Stimulated activated effector memory CD8-positive, alpha-beta T cell treated with anti-CD3 and anti-CD28 coated beads, Interleukin-12 subunit alpha, Interleukin-12 subunit beta, amount 100 ng/mL, for 72 hours (primary cell): ENCODE measurements around the gene WDR7.
A peak's percentile ranks its signal among the peaks of the same experiment; 100 is the strongest.

Experiments
- ATAC-seq: fragments of 150-1000 bp; cut with Tn5 transposase; 2 replicates; pipeline ENCODE4 v1.10.0; 2021
- DNase-seq, 2 donors: peaks; one replicate each; pipeline ENCODE4 v3.0.0; 2021 to 2022; ENCODE audit warnings: low spot score in 2 of 2
- H3K27ac Mint-ChIP-seq: one replicate; pipeline ENCODE4 v1.8.0; 2022; ENCODE audit warnings: mild to moderate bottlenecking, mixed read lengths
- H3K36me3 Mint-ChIP-seq: one replicate; pipeline ENCODE4 v1.8.0; 2022; ENCODE audit warnings: mild to moderate bottlenecking, mixed read lengths
- H3K4me1 Mint-ChIP-seq: one replicate; pipeline ENCODE4 v1.8.0; 2022; ENCODE audit warnings: mixed read lengths
- H3K4me3 Mint-ChIP-seq: one replicate; pipeline ENCODE4 v1.8.0; 2022; ENCODE audit warnings: mild to moderate bottlenecking, mixed read lengths
- H3K9me3 Mint-ChIP-seq: one replicate; pipeline ENCODE4 v1.8.0; 2022; ENCODE audit warnings: mixed read lengths

The WDR7 gene

GRCh38 chr18:56672981-56673380 lies 21.8 kb downstream of the WDR7 start:
- peaks cover 4% of the 10 kb centered on the region for H3K9me3 Mint-ChIP-seq
- peaks cover 20% of the 10 kb centered on the region for H3K4me1 Mint-ChIP-seq
- no peak for DNase-seq
- no peak for ATAC-seq
- no peak overlapping the region for H3K27ac Mint-ChIP-seq
- H3K36me3 Mint-ChIP-seq, result peaks cover 25% of the 10 kb centered on the region
- H3K4me3 Mint-ChIP-seq, result no peak overlapping the region

DNA sequence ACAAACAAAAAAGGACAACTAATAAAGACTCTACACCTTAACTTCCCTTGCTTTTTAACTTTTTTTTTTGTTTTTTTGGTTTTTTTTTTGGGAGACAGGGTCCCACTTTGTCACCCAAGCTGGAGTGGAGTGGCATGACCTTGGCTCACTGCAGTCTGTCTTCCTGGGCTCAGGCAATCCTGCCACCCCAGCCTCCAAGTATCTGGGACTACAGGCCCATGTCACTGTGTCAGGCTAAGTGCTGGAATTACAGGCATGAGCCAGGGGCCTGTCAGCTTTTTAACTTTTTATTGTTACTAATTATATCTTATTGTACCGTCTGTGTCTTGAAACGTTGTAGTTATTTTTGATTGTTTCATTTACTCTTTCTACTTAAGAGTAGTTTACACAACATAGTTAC lies 25.5 kb downstream of the WDR7 start:
- DNase-seq, result no peak
- Mint-ChIP-seq H3K9me3 (peaks cover 4% of the 10 kb centered on the region), H3K36me3 (peaks cover 25% of the 10 kb centered on the region), H3K27ac (no peak overlapping the region), H3K4me1 (peaks cover under 1% of the 10 kb centered on the region), H3K4me3 (no peak overlapping the region)
- ATAC-seq, result no peak

DNA sequence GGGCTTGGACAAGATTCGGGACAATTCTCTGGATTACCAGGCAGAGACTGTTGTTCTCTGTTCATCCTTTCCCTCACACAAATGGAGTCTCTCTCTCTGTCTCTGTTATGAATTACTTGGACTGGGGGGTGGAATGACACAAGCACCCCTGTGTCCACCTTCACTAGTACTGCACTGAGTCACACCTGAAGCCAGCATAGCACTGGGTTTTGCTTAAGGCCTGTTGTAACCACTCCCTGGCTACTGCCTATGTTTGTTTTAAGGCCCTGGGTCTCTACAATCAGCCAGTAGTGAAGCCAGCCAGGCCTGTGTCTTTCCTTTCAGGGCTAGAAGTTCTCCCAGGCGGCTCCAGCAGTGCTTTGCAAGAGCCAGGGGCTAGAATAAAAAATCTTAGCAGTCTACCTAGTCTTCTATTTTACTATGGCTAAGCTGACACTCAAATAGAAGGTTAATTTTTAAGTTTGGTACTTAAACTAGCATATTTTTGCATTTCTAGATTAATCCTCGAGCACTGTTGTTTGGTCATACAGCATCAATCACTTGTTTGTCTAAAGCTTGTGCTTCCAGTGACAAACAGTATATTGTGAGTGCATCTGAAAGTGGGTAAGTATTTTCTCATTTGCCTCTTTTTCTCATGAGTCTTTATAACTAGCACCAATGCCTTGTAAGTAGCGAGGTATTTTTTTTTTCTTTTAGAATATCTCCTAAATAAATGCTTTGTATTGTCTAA lies 27.8 kb downstream of the WDR7 start:
- Mint-ChIP-seq H3K4me1 (no peaks in the 10 kb centered on the region), H3K9me3 (peaks cover 4% of the 10 kb centered on the region), H3K27ac (no peak overlapping the region), H3K4me3 (no peak overlapping the region), H3K36me3 (peaks cover 12% of the 10 kb centered on the region)
- DNase-seq, result no peak
- no peak for ATAC-seq

- H3K4me3 Mint-ChIP-seq, result no peak overlapping the region
These were observed 33.1 kb downstream of the WDR7 start for GRCh38 chr18:56684277-56684676.

GRCh38 chr18:56691530-56691929 lies 40.4 kb downstream of the WDR7 start:
- DNase-seq, result no peak
- no peaks in the 10 kb centered on the region for H3K9me3 Mint-ChIP-seq
- ATAC-seq, result no peak
- H3K27ac Mint-ChIP-seq, result no peak overlapping the region
- H3K36me3 Mint-ChIP-seq, result peaks cover 54% of the 10 kb centered on the region
- no peaks in the 10 kb centered on the region for H3K4me1 Mint-ChIP-seq
- H3K4me3 Mint-ChIP-seq, result no peak overlapping the region

More at GRCh38 chr18:56684277-56684676, 33.1 kb downstream of the WDR7 start:
- H3K27ac Mint-ChIP-seq, result no peak overlapping the region
- peaks cover 35% of the 10 kb centered on the region for H3K36me3 Mint-ChIP-seq
- H3K4me1 Mint-ChIP-seq, result no peaks in the 10 kb centered on the region
- DNase-seq (no peak), ATAC-seq (no peak)
- H3K9me3 Mint-ChIP-seq, result no peaks in the 10 kb centered on the region

DNA sequence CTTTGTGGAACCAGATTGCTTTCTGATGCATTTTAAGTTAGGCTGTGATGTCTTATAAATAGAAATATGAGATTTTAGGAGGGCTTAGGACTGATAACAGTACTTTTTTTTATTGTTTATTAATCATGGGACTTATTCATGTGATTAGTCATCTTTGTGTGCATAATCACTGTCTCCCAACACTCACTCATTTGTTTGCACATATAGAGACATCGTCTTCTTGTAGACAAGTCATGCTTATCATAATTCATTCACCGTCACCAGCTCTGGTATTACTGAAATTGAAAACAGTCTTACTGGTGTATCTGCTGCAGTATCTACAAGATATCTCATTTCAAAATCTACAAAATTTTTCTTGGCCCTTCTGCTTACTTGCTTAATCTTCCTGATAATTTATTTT lies 45.8 kb downstream of the WDR7 start:
- DNase-seq (no peak), ATAC-seq (peak; percentile 48)
- no peak overlapping the region for H3K4me3 Mint-ChIP-seq
- H3K36me3 Mint-ChIP-seq, result peaks cover 34% of the 10 kb centered on the region
- no peaks in the 10 kb centered on the region for H3K4me1 Mint-ChIP-seq
- no peak overlapping the region for H3K27ac Mint-ChIP-seq
- no peaks in the 10 kb centered on the region for H3K9me3 Mint-ChIP-seq

DNA sequence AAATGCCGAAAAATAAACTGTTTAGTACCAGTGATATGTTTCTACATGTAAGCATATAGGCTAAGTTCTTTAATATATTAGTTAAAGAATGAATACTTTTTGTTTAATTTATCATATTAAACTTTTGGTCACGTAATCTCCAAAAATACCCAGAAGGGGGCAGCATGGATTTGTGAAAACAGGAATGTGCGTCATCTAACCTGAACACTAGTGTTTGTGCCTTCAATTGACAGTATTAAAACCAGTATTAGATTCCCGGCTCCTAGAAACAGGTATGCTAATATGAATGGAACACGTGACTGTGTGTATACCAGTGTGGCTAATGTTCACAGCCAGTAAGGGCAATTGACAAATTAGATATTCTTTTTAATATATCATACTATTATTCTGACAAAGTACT lies 51.8 kb downstream of the WDR7 start:
- peaks cover under 1% of the 10 kb centered on the region for H3K4me1 Mint-ChIP-seq
- DNase-seq, result no peak

GRCh38 chr18:56709463-56709862 lies 58.3 kb downstream of the WDR7 start:
- ATAC-seq, result peak; percentile 100
- DNase-seq, result no peak
- Mint-ChIP-seq H3K4me1 (peaks cover 6% of the 10 kb centered on the region), H3K4me3 (no peak overlapping the region), H3K36me3 (peaks cover 9% of the 10 kb centered on the region), H3K27ac (no peak overlapping the region), H3K9me3 (no peaks in the 10 kb centered on the region)

More for the DNA sequence above, 51.8 kb downstream of the WDR7 start:
- no peak for ATAC-seq
- Mint-ChIP-seq H3K9me3 (no peaks in the 10 kb centered on the region), H3K36me3 (peaks cover 6% of the 10 kb centered on the region), H3K27ac (no peak overlapping the region), H3K4me3 (no peak overlapping the region)

GRCh38 chr18:56711708-56712445 lies 60.7 kb downstream of the WDR7 start:
- no peak for ATAC-seq

GRCh38 chr18:56712761-56713160 lies 61.6 kb downstream of the WDR7 start:
- Mint-ChIP-seq H3K4me3 (no peak overlapping the region), H3K4me1 (peaks cover 16% of the 10 kb centered on the region), H3K9me3 (no peaks in the 10 kb centered on the region), H3K27ac (no peak overlapping the region), H3K36me3 (peaks cover 5% of the 10 kb centered on the region)
- DNase-seq (no peak), ATAC-seq (no peak)

More at GRCh38 chr18:56711708-56712445, 60.7 kb downstream of the WDR7 start:
- H3K27ac Mint-ChIP-seq, result no peak overlapping the region
- no peak overlapping the region for H3K4me3 Mint-ChIP-seq
- H3K4me1 Mint-ChIP-seq, result peaks cover 11% of the 10 kb centered on the region
- H3K9me3 Mint-ChIP-seq, result no peaks in the 10 kb centered on the region
- H3K36me3 Mint-ChIP-seq, result peaks cover 5% of the 10 kb centered on the region
- DNase-seq, result no peak

- Mint-ChIP-seq H3K4me1 (peaks cover 11% of the 10 kb centered on the region), H3K27ac (no peak overlapping the region), H3K36me3 (peaks cover 13% of the 10 kb centered on the region), H3K4me3 (no peak overlapping the region), H3K9me3 (no peaks in the 10 kb centered on the region)
- DNase-seq (no peak), ATAC-seq (no peak)
These were observed 64.0 kb downstream of the WDR7 start for GRCh38 chr18:56715121-56715520.

DNA sequence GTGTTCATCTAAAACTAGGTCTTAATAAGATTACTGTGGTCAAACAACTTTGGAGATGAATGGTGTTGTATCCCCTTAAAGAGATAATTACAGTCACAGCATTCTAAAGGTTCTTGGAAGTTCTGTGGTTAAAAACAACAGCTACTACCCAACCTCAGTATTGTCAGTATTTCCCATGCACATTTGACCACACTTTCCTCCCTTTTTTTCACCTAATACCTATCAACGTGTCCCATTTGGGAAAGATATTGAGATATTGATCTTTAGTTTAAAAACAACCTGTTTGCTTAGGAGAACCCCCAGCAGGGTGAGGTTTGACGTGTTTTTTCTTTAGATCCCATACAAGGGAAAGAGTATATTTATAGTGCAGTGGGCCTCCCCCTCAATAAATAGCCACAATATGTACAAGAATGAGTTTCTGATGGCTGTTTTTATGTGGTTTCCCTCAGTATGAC lies 65.6 kb downstream of the WDR7 start:
- DNase-seq (no peak), ATAC-seq (peak; percentile 91)
- Mint-ChIP-seq H3K9me3 (no peaks in the 10 kb centered on the region), H3K27ac (no peak overlapping the region), H3K36me3 (peaks cover 13% of the 10 kb centered on the region), H3K4me1 (peaks cover 11% of the 10 kb centered on the region), H3K4me3 (no peak overlapping the region)

- peaks cover 11% of the 10 kb centered on the region for H3K4me1 Mint-ChIP-seq
- H3K36me3 Mint-ChIP-seq, result peaks cover 8% of the 10 kb centered on the region
- no peak overlapping the region for H3K4me3 Mint-ChIP-seq
- ATAC-seq (no peak), DNase-seq (no peak)
- no peak overlapping the region for H3K27ac Mint-ChIP-seq
- no peaks in the 10 kb centered on the region for H3K9me3 Mint-ChIP-seq
These were observed 69.9 kb downstream of the WDR7 start for GRCh38 chr18:56721031-56721430.

- H3K27ac Mint-ChIP-seq, result no peak overlapping the region
- H3K4me1 Mint-ChIP-seq, result peaks cover 10% of the 10 kb centered on the region
- ATAC-seq (no peak), DNase-seq (no peak)
- H3K9me3 Mint-ChIP-seq, result no peaks in the 10 kb centered on the region
- H3K36me3 Mint-ChIP-seq, result peaks cover 8% of the 10 kb centered on the region
- H3K4me3 Mint-ChIP-seq, result no peak overlapping the region
These were observed 70.3 kb downstream of the WDR7 start for GRCh38 chr18:56721491-56721890.

DNA sequence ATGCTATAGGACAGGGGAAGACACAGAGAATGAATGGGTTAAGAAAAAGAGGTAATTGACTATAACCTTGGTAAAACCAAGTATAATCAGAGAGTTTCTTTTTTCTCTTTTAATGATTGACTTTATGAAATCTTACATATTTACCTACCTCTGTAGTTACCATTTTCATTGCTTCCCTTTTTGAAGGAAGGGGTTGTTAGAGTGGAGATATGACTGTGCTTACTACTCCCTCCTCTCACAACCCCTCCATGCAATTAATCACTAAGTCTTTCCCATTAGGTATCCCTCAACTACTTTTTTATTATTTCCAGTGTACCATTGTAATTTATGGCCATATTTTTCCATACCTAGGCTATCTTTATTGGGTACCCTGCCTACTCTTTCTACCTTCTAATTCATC lies 71.4 kb downstream of the WDR7 start:
- ATAC-seq (no peak), DNase-seq (no peak)
- Mint-ChIP-seq H3K27ac (no peak overlapping the region), H3K36me3 (peaks cover 8% of the 10 kb centered on the region), H3K4me1 (peaks cover 6% of the 10 kb centered on the region), H3K9me3 (no peaks in the 10 kb centered on the region), H3K4me3 (no peak overlapping the region)

GRCh38 chr18:56723068-56723467 lies 71.9 kb downstream of the WDR7 start:
- Mint-ChIP-seq H3K36me3 (peaks cover 12% of the 10 kb centered on the region), H3K9me3 (no peaks in the 10 kb centered on the region), H3K4me3 (no peak overlapping the region), H3K27ac (no peak overlapping the region), H3K4me1 (peaks cover 11% of the 10 kb centered on the region)
- ATAC-seq (no peak), DNase-seq (no peak)
